ENCODE data around the gene MOSPD3. TPM values are rescaled to one million over a fixed set of nuclear protein-coding genes. Genes with fewer than 3 reads are reported as not detected.

The MOSPD3 gene
- polyA plus RNA-seq, 1 donor from 2014 or later: 27.9 TPM

GRCh38 chr7:100595188-100595587 lies 17.2 kb upstream of the MOSPD3 start:
- no peaks in the 10 kb centered on the region for H3K36me3 ChIP-seq (ENCODE audit: insufficient read depth, low read length)
- no peak overlapping the region for H3K9ac ChIP-seq (ENCODE audit: low read length)
- H3K9me2 ChIP-seq (ENCODE audit: insufficient read depth, low read length): no peaks in the 10 kb centered on the region
- H3K9me3 ChIP-seq (ENCODE audit: low read length): no peaks in the 10 kb centered on the region
- no peak for TF ChIP-seq MXI1 (conservative IDR thresholded peaks at IDR 0.05; ENCODE audit: poor library complexity, severe bottlenecking)
- TF ChIP-seq EZH2 (IDR thresholded peaks at IDR 0.05; ENCODE audit: borderline replicate concordance, insufficient read depth, low read length, poor library complexity, severe bottlenecking): no peak
- no peak for TF ChIP-seq TAF1 (IDR thresholded peaks at IDR 0.05; ENCODE audit: low read depth)
- TF ChIP-seq RAD21 (conservative IDR thresholded peaks at IDR 0.05): no peak
- no peak for TF ChIP-seq POLR2AphosphoS5 (IDR thresholded peaks at IDR 0.05)
- no peak for TF ChIP-seq SMC3 (conservative IDR thresholded peaks at IDR 0.05; ENCODE audit: poor library complexity)
- TF ChIP-seq CTCF (IDR thresholded peaks at IDR 0.05; ENCODE audit: poor library complexity, severe bottlenecking): no peak
- no peak for TF ChIP-seq EP300 (conservative IDR thresholded peaks at IDR 0.05; ENCODE audit: poor library complexity, severe bottlenecking)
- TF ChIP-seq REST (IDR thresholded peaks at IDR 0.05; ENCODE audit: borderline replicate concordance): no peak
- no peaks in the 10 kb centered on the region for H4K20me1 ChIP-seq (ENCODE audit: insufficient read depth)
- no peaks in the 10 kb centered on the region for H3K27me3 ChIP-seq (ENCODE audit: insufficient read depth, low read depth, low read length)
- H3K27ac ChIP-seq (ENCODE audit: low read length): no peak overlapping the region
- H3F3A ChIP-seq (ENCODE audit: insufficient read depth, low read length, poor library complexity, severe bottlenecking): no peaks in the 10 kb centered on the region
- H3K4me3 ChIP-seq (ENCODE audit: low read length): no peak overlapping the region
- H3K4me2 ChIP-seq (ENCODE audit: low read length): no peak overlapping the region
- no peak overlapping the region for H2AFZ ChIP-seq (ENCODE audit: low read depth, low read length)
- no peaks in the 10 kb centered on the region for H3K79me2 ChIP-seq (replicated peaks; ENCODE audit: insufficient read depth, low read length)

- no peaks in the 10 kb centered on the region for H4K20me1 ChIP-seq (ENCODE audit: insufficient read depth)
- TF ChIP-seq TAF1 (IDR thresholded peaks at IDR 0.05; ENCODE audit: low read depth) (no peak), MXI1 (conservative IDR thresholded peaks at IDR 0.05; ENCODE audit: poor library complexity, severe bottlenecking) (no peak), CTCF (IDR thresholded peaks at IDR 0.05; ENCODE audit: poor library complexity, severe bottlenecking) (no peak), POLR2AphosphoS5 (IDR thresholded peaks at IDR 0.05) (no peak), EP300 (conservative IDR thresholded peaks at IDR 0.05; ENCODE audit: poor library complexity, severe bottlenecking) (no peak), EZH2 (IDR thresholded peaks at IDR 0.05; ENCODE audit: borderline replicate concordance, insufficient read depth, low read length, poor library complexity, severe bottlenecking) (no peak), REST (IDR thresholded peaks at IDR 0.05; ENCODE audit: borderline replicate concordance) (no peak), RAD21 (conservative IDR thresholded peaks at IDR 0.05) (no peak), SMC3 (conservative IDR thresholded peaks at IDR 0.05; ENCODE audit: poor library complexity) (no peak)
- no peaks in the 10 kb centered on the region for H3K79me2 ChIP-seq (replicated peaks; ENCODE audit: insufficient read depth, low read length)
- no peak overlapping the region for H3K9ac ChIP-seq (ENCODE audit: low read length)
- no peaks in the 10 kb centered on the region for H3K9me3 ChIP-seq (ENCODE audit: low read length)
- no peak overlapping the region for H3K4me3 ChIP-seq (ENCODE audit: low read length)
- H3K27me3 ChIP-seq (ENCODE audit: insufficient read depth, low read depth, low read length): peaks cover 4% of the 10 kb centered on the region
- no peak overlapping the region for H3K27ac ChIP-seq (ENCODE audit: low read length)
- H3F3A ChIP-seq (ENCODE audit: insufficient read depth, low read length, poor library complexity, severe bottlenecking): no peaks in the 10 kb centered on the region
- no peak overlapping the region for H3K4me2 ChIP-seq (ENCODE audit: low read length)
- H3K9me2 ChIP-seq (ENCODE audit: insufficient read depth, low read length): no peaks in the 10 kb centered on the region
- no peaks in the 10 kb centered on the region for H3K36me3 ChIP-seq (ENCODE audit: insufficient read depth, low read length)
- H2AFZ ChIP-seq (ENCODE audit: low read depth, low read length): no peak overlapping the region
Measured at GRCh38 chr7:100598425-100598824, 13.9 kb upstream of the MOSPD3 start.
